Measurements from ENCODE around the gene POLR3GL. TPM values are rescaled to one million over a fixed set of nuclear protein-coding genes. Genes with fewer than 3 reads are reported as not detected.

POLR3GL gene
- total RNA-seq, 2 experiments from 2014 or later = 19.8 to 27.3 TPM

GRCh38 chr1:146021050-146021445 is 56.6 kb downstream of the POLR3GL start:
- Histone ChIP-seq H3K4me1 (ENCODE audit: insufficient read depth, low read length, poor library complexity, severe bottlenecking) (no peaks in the 10 kb centered on the region), H4K20me1 (ENCODE audit: insufficient read depth, low read length) (no peaks in the 10 kb centered on the region), H3K9me2 (ENCODE audit: insufficient read depth, low read length) (no peaks in the 10 kb centered on the region), H3K4me2 (ENCODE audit: low read length) (no peak overlapping the region), H3K4me3 (ENCODE audit: low read depth, low read length, poor library complexity, severe bottlenecking) (no peak overlapping the region), H3K9me3 (ENCODE audit: low read length) (no peaks in the 10 kb centered on the region), H3K27ac (ENCODE audit: low read depth, low read length, poor library complexity, severe bottlenecking) (no peak overlapping the region), H3K79me2 (ENCODE audit: insufficient read depth, low read depth, low read length) (no peaks in the 10 kb centered on the region), H3K36me3 (ENCODE audit: insufficient read depth, low read length) (no peaks in the 10 kb centered on the region), H2AFZ (ENCODE audit: low read length) (no peak overlapping the region)
- DNase-seq (ENCODE audit: low spot score) = no peak
- intact Hi-C loops (cut with micrococcal nuclease; ENCODE audit: unreplicated experiment) = no loop called here
- BruUV-seq (replicated peaks) = no TSS peak
- ChIA-PET CTCF (ENCODE audit: unreplicated experiment) (no interaction called here), POLR2A (no interaction called here)
- no peak for TF ChIP-seq CTCF (conservative IDR thresholded peaks at IDR 0.05; ENCODE audit: low read length)
- TF ChIP-seq EZH2phosphoT487 (IDR thresholded peaks at IDR 0.05; ENCODE audit: borderline replicate concordance, low read depth, low read length) = no peak

GRCh38 chr1:146021622-146022402 is 57.3 kb downstream of the POLR3GL start, which contains the start of gene HJV:
Gene HJV, minus strand, starts transcription at chr1:146021735. Its CDS starts 1,504 bp downstream, at chr1:146020231.
- Histone ChIP-seq H3K27ac (ENCODE audit: low read depth, low read length, poor library complexity, severe bottlenecking) (no peak within 1 kb of the TSS), H4K20me1 (ENCODE audit: insufficient read depth, low read length) (no peaks in the 10 kb centered on the region), H3K36me3 (ENCODE audit: insufficient read depth, low read length) (no peaks in the 10 kb centered on the region), H3K79me2 (ENCODE audit: insufficient read depth, low read depth, low read length) (no peaks in the 10 kb centered on the region), H3K9me3 (ENCODE audit: low read length) (no peaks in the 10 kb centered on the region), H3K4me3 (ENCODE audit: low read depth, low read length, poor library complexity, severe bottlenecking) (no peak within 1 kb of the TSS), H3K9me2 (ENCODE audit: insufficient read depth, low read length) (no peaks in the 10 kb centered on the region), H3K4me2 (ENCODE audit: low read length) (no peak within 1 kb of the TSS), H2AFZ (ENCODE audit: low read length) (no peak within 1 kb of the TSS), H3K4me1 (ENCODE audit: insufficient read depth, low read length, poor library complexity, severe bottlenecking) (no peaks in the 10 kb centered on the region)
- POLR2A ChIA-PET = interaction anchor here (0.6 to 1.3 kb wide), 4 partner anchors 11 to 94 kb away, joined by 3 to 5 read pairs (median 4); partner anchors contain the start of gene RBM8A
- no TSS peak for BruUV-seq (replicated peaks)
- DNase-seq (ENCODE audit: low spot score) = no peak
- TF ChIP-seq EZH2phosphoT487 (IDR thresholded peaks at IDR 0.05; ENCODE audit: borderline replicate concordance, low read depth, low read length) (no peak), CTCF (conservative IDR thresholded peaks at IDR 0.05; ENCODE audit: low read length) (no peak)
- intact Hi-C loops (cut with micrococcal nuclease; ENCODE audit: unreplicated experiment) = no loop called here
- CTCF ChIA-PET (ENCODE audit: unreplicated experiment) = interaction anchor here (1.0 kb wide), 1 partner anchor 176 kb away, joined by 3 read pairs; the partner anchor contains the start of gene NUDT17
